HG03045 (cell line): ENCODE results near the gene VLDLR.
A peak's percentile ranks its signal among the peaks of the same experiment; 100 is the strongest.

Experiments used
- ATAC-seq: cut with Tn5 transposase; IDR thresholded peaks from one replicate; pipeline ENCODE4 v1.9.1; 2021; ENCODE audit warnings: mild to moderate bottlenecking, moderate library complexity; ENCODE audit not compliant: unreplicated experiment

The VLDLR gene

GRCh38 chr9:2621722-2622460 lies at the start of gene VLDLR:
Gene VLDLR, plus strand, starts transcription at chr9:2621787. Its CDS starts 403 bp downstream, at chr9:2622190.
- ATAC-seq, result peak; percentile 43

- ATAC-seq, result no peak
These were observed 47.4 kb upstream of the VLDLR start for GRCh38 chr9:2574203-2574602.

GRCh38 chr9:2576631-2577030 lies 45.0 kb upstream of the VLDLR start:
- no peak for ATAC-seq

- no peak for ATAC-seq
These were observed 38.1 kb upstream of the VLDLR start for GRCh38 chr9:2583308-2584013.

GRCh38 chr9:2591967-2592366 lies 29.6 kb upstream of the VLDLR start:
- ATAC-seq, result no peak

- no peak for ATAC-seq
These were observed 27.8 kb upstream of the VLDLR start for GRCh38 chr9:2593744-2594143.

- no peak for ATAC-seq
These were observed 25.6 kb upstream of the VLDLR start for GRCh38 chr9:2595973-2596372.

GRCh38 chr9:2597483-2597882 lies 24.1 kb upstream of the VLDLR start:
- ATAC-seq, result no peak

GRCh38 chr9:2599896-2600295 lies 21.7 kb upstream of the VLDLR start:
- no peak for ATAC-seq

- ATAC-seq, result no peak
These were observed 21.3 kb upstream of the VLDLR start for GRCh38 chr9:2600307-2600706.

- ATAC-seq, result no peak
These were observed 19.7 kb upstream of the VLDLR start for GRCh38 chr9:2601785-2602378.

- peak; percentile 66 for ATAC-seq
These were observed 18.9 kb upstream of the VLDLR start for GRCh38 chr9:2602704-2603116.

- no peak for ATAC-seq
These were observed 18.0 kb upstream of the VLDLR start for GRCh38 chr9:2603621-2604020.

GRCh38 chr9:2605246-2605645 lies 16.3 kb upstream of the VLDLR start:
- no peak for ATAC-seq

GRCh38 chr9:2608276-2608675 lies 13.3 kb upstream of the VLDLR start:
- ATAC-seq, result no peak

- ATAC-seq, result no peak
These were observed 10.6 kb upstream of the VLDLR start for GRCh38 chr9:2610985-2611384.

GRCh38 chr9:2611961-2612360 lies 9.6 kb upstream of the VLDLR start:
- no peak for ATAC-seq

- ATAC-seq, result no peak
These were observed 7.8 kb upstream of the VLDLR start for GRCh38 chr9:2613730-2614271.

- no peak for ATAC-seq
These were observed 6.1 kb upstream of the VLDLR start for GRCh38 chr9:2615497-2615896.

- ATAC-seq, result peak; percentile 34
These were observed 4.8 kb upstream of the VLDLR start for GRCh38 chr9:2616692-2617377.

- no peak for ATAC-seq
These were observed 3.3 kb upstream of the VLDLR start for GRCh38 chr9:2618289-2618688.
